Kidney (tissue), 14 donors: ENCODE data around the gene GCNT2. TPM values are rescaled to one million over a fixed set of nuclear protein-coding genes. Genes with fewer than 3 reads are reported as not detected.
"Not testable (repeated sequence)": the region's sequence is repeated elsewhere in the genome, so short reads cannot be mapped to it uniquely, and the experiment has no call there.

Experiments used
- DNase-seq, 5 donors: peaks; one replicate each; pipeline ENCODE4 v3.0.0-alpha.2; 2013 to 2020
- FAIRE-seq: peaks from 2 replicates; lab custom pipeline; 2012; peaks lifted over from hg19 to GRCh38; lab: Jason Lieb, UNC
- H3K27ac ChIP-seq, 2 donors: one replicate each; pipeline ENCODE4 v1.7.0; 2013; ENCODE audit warnings: low read depth in 2 of 2, low read length in 2 of 2, inconsistent platforms in 1 of 2
- H3K27me3 ChIP-seq: one replicate; pipeline ENCODE4 v1.7.1; 2013; ENCODE audit warnings: low read length, inconsistent platforms; ENCODE audit not compliant: control insufficient read depth, insufficient read depth
- H3K36me3 ChIP-seq, 3 donors: one replicate each; pipeline versions ENCODE4 v1.7.0 to v1.7.1; 2013; ENCODE audit warnings: low read length in 3 of 3, control low read depth in 1 of 3, inconsistent platforms in 1 of 3; ENCODE audit not compliant: insufficient read depth in 3 of 3, control insufficient read depth in 2 of 3
- H3K4me1 ChIP-seq, 3 donors: one replicate each; pipeline versions ENCODE4 v1.7.0 to v1.7.1; 2013; ENCODE audit warnings: low read length in 3 of 3, inconsistent platforms in 1 of 3, low read depth in 1 of 3; ENCODE audit not compliant: control insufficient read depth in 2 of 3, insufficient read depth in 2 of 3
- H3K4me3 ChIP-seq, 3 donors: one replicate each; pipeline versions ENCODE4 v1.7.0 to v1.8.1; 2013; ENCODE audit warnings: low read length in 3 of 3, control low read depth in 1 of 3, inconsistent platforms in 1 of 3
- H3K9ac ChIP-seq, 3 donors: one replicate each; pipeline versions ENCODE4 v1.7.0 to v1.7.1; 2013; ENCODE audit warnings: low read length in 3 of 3, control low read depth in 1 of 3, inconsistent platforms in 1 of 3
- H3K9me3 ChIP-seq, 3 donors: one replicate each; pipeline versions ENCODE4 v1.7.0 to v1.7.1; 2013; ENCODE audit warnings: low read length in 3 of 3, control low read depth in 1 of 3, inconsistent platforms in 1 of 3; ENCODE audit not compliant: control insufficient read depth in 2 of 3, insufficient read depth in 1 of 3
- CTCF ChIP-seq: IDR thresholded peaks from 3 replicates; pipeline ENCODE4 v1.5.1; 2012; ENCODE audit warnings: mild to moderate bottlenecking, moderate library complexity, borderline replicate concordance; ENCODE audit not compliant: insufficient read depth; ENCODE audit errors: extremely low read depth
- intact Hi-C: fragments of 100-400 bp; cut with DNase I; formaldehyde crosslinking; loops from one replicate; pipeline ENCODE4 v1.11.1; 2022
- polyA plus RNA-seq: library from polyadenylated mRNA; stranded (reverse); fragments of 350-450 nt; fragmentation: Illumina TruSeq; extraction: RNeasy Lipid Tissue Mini Kit (QIAGEN cat#74804); gene quantifications from one replicate; pipeline ENCODE4 v1.2.3, GENCODE V29; 2014; ENCODE audit warnings: low read depth, low replicate concordance; ENCODE audit not compliant: insufficient read depth
- total RNA-seq: library from RNA; stranded (reverse); fragmentation: NEBNext Ultra II Directional; extraction: Animal tissue kit (Norgen Biotek cat#: 25700); gene quantifications from one replicate; pipeline ENCODE4 v1.2.1, GENCODE V29; 2021
- donor health status: control.
- donor health status: control.
- donor health status: control.
- donor health status: control.
- donor health status: control.
- donor health status: DM: yes; HTN: yes; CAD: no.
- donor health status: Normal renal cell carcinoma (clear cell type).

GCNT2 gene
- total and polyA plus RNA-seq, 2 donors from 2014 or later, result 10.5 to 12.5 TPM

DNA sequence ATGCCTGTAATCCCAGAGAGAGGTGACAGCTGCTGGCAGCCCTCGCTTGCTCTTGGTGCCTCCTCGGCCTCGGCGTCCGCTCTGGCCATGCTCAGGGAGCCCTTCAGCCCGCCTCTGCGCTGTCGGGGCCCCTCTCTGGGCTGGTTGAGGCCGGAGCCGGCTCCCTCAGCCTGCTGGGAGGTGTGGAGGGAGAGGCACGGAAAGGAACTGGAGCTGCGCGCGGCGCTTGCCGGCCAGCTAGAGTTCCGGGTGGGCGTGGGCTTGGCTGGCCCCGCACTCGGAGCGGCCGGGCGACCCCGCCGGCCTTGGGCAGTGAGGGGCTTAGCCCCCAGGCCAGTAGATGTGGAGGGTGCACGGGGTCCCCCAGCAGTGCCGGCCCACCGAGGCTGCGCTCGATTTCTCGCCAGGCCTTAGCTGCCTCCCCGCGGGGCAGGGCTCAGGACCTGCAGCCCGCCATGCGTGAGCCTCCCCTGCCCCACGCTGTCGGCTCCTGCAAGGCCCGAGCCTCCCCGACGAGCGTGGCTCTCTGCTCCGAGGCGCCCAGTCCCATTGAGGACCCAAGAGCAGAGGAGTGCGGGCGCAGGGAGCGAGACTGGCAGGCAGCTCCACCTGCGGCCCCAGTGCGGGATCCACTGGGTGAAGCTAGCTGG lies 138.7 kb downstream of the GCNT2 start:
- Histone ChIP-seq H3K36me3 (no peaks in the 10 kb centered on the region), H3K9me3 (peaks cover 0 to 6% (median 0%) of the 10 kb centered on the region in 3 donors), H3K9ac (no peak overlapping the region), H3K4me1 (no peaks in the 10 kb centered on the region), H3K27ac (no peak overlapping the region), H3K4me3 (no peak overlapping the region), H3K27me3 (no peaks in the 10 kb centered on the region)
- no peak for FAIRE-seq
- intact Hi-C loops, result no loop called here
- no peak for TF ChIP-seq CTCF
- peak in 3 of 5 donors; percentile 22 to 66 (median 39) for DNase-seq

- H3K9ac ChIP-seq, H3K27me3 ChIP-seq, DNase-seq, intact Hi-C loops, H3K4me1 ChIP-seq, H3K9me3 ChIP-seq, H3K36me3 ChIP-seq, FAIRE-seq, H3K4me3 ChIP-seq, H3K27ac ChIP-seq: not testable (repeated sequence)
These were observed 139.5 kb downstream of the GCNT2 start for GRCh38 chr6:10660431-10661191.

GRCh38 chr6:10662207-10662606 lies 141.1 kb downstream of the GCNT2 start:
- TF ChIP-seq CTCF, result no peak
- Histone ChIP-seq H3K9ac (no peak overlapping the region), H3K4me1 (no peaks in the 10 kb centered on the region), H3K27ac (no peak overlapping the region), H3K36me3 (no peaks in the 10 kb centered on the region), H3K4me3 (no peak overlapping the region), H3K9me3 (peaks cover 0 to 6% (median 0%) of the 10 kb centered on the region in 3 donors), H3K27me3 (no peaks in the 10 kb centered on the region)
- DNase-seq (no peak), FAIRE-seq (no peak)
- intact Hi-C loops, result no loop called here

GRCh38 chr6:10662742-10663141 lies 141.6 kb downstream of the GCNT2 start:
- no peak for TF ChIP-seq CTCF
- no peak overlapping the region for H3K27ac ChIP-seq
- no peak for FAIRE-seq
- H3K9ac ChIP-seq, result no peak overlapping the region
- no peak for DNase-seq
- no peaks in the 10 kb centered on the region for H3K27me3 ChIP-seq
- H3K4me3 ChIP-seq, result no peak overlapping the region
- H3K36me3 ChIP-seq, result no peaks in the 10 kb centered on the region
- H3K4me1 ChIP-seq, result no peaks in the 10 kb centered on the region
- intact Hi-C loops, result no loop called here
- H3K9me3 ChIP-seq, result peaks cover 0 to 6% (median 0%) of the 10 kb centered on the region in 3 donors

- H3K9ac ChIP-seq, H3K36me3 ChIP-seq, H3K4me1 ChIP-seq, intact Hi-C loops, H3K27me3 ChIP-seq, FAIRE-seq, H3K9me3 ChIP-seq, H3K4me3 ChIP-seq, H3K27ac ChIP-seq, DNase-seq: not testable (repeated sequence)
These were observed 144.4 kb downstream of the GCNT2 start for GRCh38 chr6:10665595-10665994.
